NT2/D1 (cell line): ENCODE results near the gene FGFR2.

Experiments
- SUZ12 ChIP-seq: IDR thresholded peaks from 2 replicates; pipeline ENCODE4 v1.6.1; 2011; ENCODE audit not compliant: insufficient read length, insufficient read depth; ENCODE audit errors: extremely low read depth
- YY1 ChIP-seq: IDR thresholded peaks from 2 replicates; pipeline ENCODE4 v1.6.1; 2011; ENCODE audit not compliant: insufficient read length, insufficient read depth
- ZNF274 ChIP-seq: IDR thresholded peaks from 2 replicates; pipeline ENCODE4 v1.6.1; 2011; ENCODE audit warnings: mild to moderate bottlenecking, low read depth, low read length

GRCh38 chr10:121526801-121527221 lies 71.4 kb downstream of the FGFR2 start:
- TF ChIP-seq YY1 (no peak), ZNF274 (no peak), SUZ12 (no peak)
